Measurements from ENCODE around the gene ERFL. TPM values are rescaled to one million over a fixed set of nuclear protein-coding genes. Genes with fewer than 3 reads are reported as not detected.

Gene ERFL
- total RNA-seq, 2 experiments from 2014 or later, result 7.7 to 8.9 TPM

GRCh38 chr19:41955521-41955920 lies 27.3 kb upstream of the ERFL start:
- Histone ChIP-seq H3K27me3 (ENCODE audit: control insufficient read depth in 1 of 2, insufficient read depth in 2 of 2, low read length in 2 of 2) (no peaks in the 10 kb centered on the region), H3K9me3 (ENCODE audit: control insufficient read depth in 1 of 2, insufficient read depth in 1 of 2, low read length in 2 of 2) (no peaks in the 10 kb centered on the region), H3K4me1 (ENCODE audit: insufficient read depth, low read length) (peaks cover 33% of the 10 kb centered on the region), H3K36me3 (ENCODE audit: insufficient read depth, low read length) (peaks cover 11% of the 10 kb centered on the region), H3K4me3 (ENCODE audit: low read length) (no peak overlapping the region), H3K27ac (ENCODE audit: low read depth in 1 of 2, low read length in 2 of 2) (no peak overlapping the region)
- ATAC-seq (ENCODE audit: poor library complexity) (no peak), DNase-seq (no peak)
- Mint-ChIP-seq H3K27ac (no peak overlapping the region), H3K4me1 (ENCODE audit: low read depth) (peaks cover 29% of the 10 kb centered on the region), H3K27me3 (no peaks in the 10 kb centered on the region), H3K36me3 (ENCODE audit: low read depth) (peaks cover 13% of the 10 kb centered on the region), H3K9me3 (no peaks in the 10 kb centered on the region), H3K4me3 (no peak overlapping the region)
- CTCF ChIA-PET, result interaction anchor here (1.5 kb wide), 1 partner anchor 83 kb away, joined by 5 read pairs; no protein-coding TSS in a partner anchor
- intact Hi-C loops (cut with DNase I, micrococcal nuclease), result no loop called here
- TF ChIP-seq, protein P1, sequence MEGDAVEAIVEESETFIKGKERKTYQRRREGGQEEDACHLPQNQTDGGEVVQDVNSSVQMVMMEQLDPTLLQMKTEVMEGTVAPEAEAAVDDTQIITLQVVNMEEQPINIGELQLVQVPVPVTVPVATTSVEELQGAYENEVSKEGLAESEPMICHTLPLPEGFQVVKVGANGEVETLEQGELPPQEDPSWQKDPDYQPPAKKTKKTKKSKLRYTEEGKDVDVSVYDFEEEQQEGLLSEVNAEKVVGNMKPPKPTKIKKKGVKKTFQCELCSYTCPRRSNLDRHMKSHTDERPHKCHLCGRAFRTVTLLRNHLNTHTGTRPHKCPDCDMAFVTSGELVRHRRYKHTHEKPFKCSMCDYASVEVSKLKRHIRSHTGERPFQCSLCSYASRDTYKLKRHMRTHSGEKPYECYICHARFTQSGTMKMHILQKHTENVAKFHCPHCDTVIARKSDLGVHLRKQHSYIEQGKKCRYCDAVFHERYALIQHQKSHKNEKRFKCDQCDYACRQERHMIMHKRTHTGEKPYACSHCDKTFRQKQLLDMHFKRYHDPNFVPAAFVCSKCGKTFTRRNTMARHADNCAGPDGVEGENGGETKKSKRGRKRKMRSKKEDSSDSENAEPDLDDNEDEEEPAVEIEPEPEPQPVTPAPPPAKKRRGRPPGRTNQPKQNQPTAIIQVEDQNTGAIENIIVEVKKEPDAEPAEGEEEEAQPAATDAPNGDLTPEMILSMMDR (IDR thresholded peaks at IDR 0.05), result no peak
- POLR2A ChIA-PET, result no interaction called here

DNA sequence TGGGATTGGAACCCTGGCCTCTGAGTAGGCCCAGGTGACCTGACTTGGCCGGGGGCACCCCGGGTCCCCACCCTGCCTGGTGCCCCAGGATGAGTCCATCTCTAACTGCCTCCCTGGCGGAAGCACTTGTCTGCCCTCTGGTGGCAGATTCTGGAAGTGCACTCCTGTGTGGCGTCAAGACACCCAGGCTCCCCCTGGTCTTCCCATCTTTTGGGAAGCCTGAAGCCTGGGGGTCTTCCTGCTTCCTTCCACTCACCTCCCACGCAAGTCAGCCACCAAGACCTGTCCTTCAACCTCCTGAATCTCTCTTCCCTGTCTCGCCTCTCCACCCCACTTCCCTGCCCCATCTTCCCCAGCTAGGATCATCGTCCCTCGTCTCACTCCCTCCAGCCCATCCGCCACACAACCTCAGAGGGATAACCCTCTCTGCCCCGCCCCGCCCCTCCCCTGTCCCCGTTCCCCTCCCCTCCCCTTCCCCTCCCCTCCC lies 23.5 kb upstream of the ERFL start:
- Histone ChIP-seq H3K27ac (ENCODE audit: low read depth in 1 of 2, low read length in 2 of 2) (no peak overlapping the region), H3K4me1 (ENCODE audit: insufficient read depth, low read length) (peaks cover 15% of the 10 kb centered on the region), H3K4me3 (ENCODE audit: low read length) (no peak overlapping the region), H3K36me3 (ENCODE audit: insufficient read depth, low read length) (peaks cover 11% of the 10 kb centered on the region), H3K27me3 (ENCODE audit: control insufficient read depth in 1 of 2, insufficient read depth in 2 of 2, low read length in 2 of 2) (no peaks in the 10 kb centered on the region), H3K9me3 (ENCODE audit: control insufficient read depth in 1 of 2, insufficient read depth in 1 of 2, low read length in 2 of 2) (no peaks in the 10 kb centered on the region)
- Mint-ChIP-seq H3K4me1 (ENCODE audit: low read depth) (peaks cover 20% of the 10 kb centered on the region), H3K4me3 (peak overlapping the region; percentile 61), H3K27ac (peak overlapping the region; percentile 48), H3K9me3 (no peaks in the 10 kb centered on the region), H3K27me3 (no peaks in the 10 kb centered on the region), H3K36me3 (ENCODE audit: low read depth) (no peaks in the 10 kb centered on the region)
- POLR2A ChIA-PET, result interaction anchor here (0.6 to 2.0 kb wide), 4 partner anchors 77 to 92 kb away, joined by 3 to 6 read pairs (median 4); partner anchors contain the start of gene RPS19
- intact Hi-C loops (cut with DNase I, micrococcal nuclease), result loop anchor here (1.0 to 5.0 kb wide), 5 partner anchors 64 to 159 kb away; no protein-coding TSS in a partner anchor
- TF ChIP-seq, protein P1 (IDR thresholded peaks at IDR 0.05), result peak; percentile 99
- ATAC-seq (ENCODE audit: poor library complexity), result peak; percentile 95
- CTCF ChIA-PET, result interaction anchor here (0.7 to 3.9 kb wide), 9 partner anchors 9 to 157 kb away, joined by 3 to 22 read pairs (median 4); partner anchors contain the start of gene RPS19
- DNase-seq, result peak; percentile 76 to 95 (median 88)

DNA sequence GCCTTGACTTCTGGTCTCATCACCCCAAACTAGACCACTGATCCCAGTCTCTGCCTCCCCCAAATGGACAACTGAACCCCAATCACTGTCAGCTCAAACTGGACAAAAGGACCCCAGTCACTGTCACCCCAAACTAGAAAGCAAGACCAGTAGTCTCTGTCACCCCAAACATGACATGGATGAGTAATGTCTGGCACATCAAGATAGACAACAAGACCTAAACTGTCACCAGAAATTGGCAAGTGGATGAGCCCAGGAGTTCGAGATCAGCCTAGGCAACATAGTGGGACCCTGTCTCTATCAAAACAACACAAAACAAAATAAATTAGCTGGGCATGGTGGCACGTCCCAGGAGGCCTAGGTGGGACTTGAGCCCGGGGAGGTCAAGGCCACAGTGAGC lies 18.8 kb upstream of the ERFL start:
- Mint-ChIP-seq H3K27ac (peak overlapping the region; percentile 94), H3K27me3 (no peaks in the 10 kb centered on the region), H3K4me3 (peak overlapping the region; percentile 31), H3K4me1 (ENCODE audit: low read depth) (peaks cover 50% of the 10 kb centered on the region), H3K9me3 (no peaks in the 10 kb centered on the region), H3K36me3 (ENCODE audit: low read depth) (no peaks in the 10 kb centered on the region)
- ATAC-seq (ENCODE audit: poor library complexity) (no peak), DNase-seq (no peak)
- intact Hi-C loops (cut with DNase I, micrococcal nuclease), result loop anchor here in 1 of 2 experiments (5.0 kb wide), 1 partner anchor 60 kb away; no protein-coding TSS in a partner anchor
- CTCF ChIA-PET, result interaction anchor here (0.9 to 3.0 kb wide), 3 partner anchors 13 to 87 kb away, joined by 3 to 17 read pairs (median 5); partner anchors contain the start of gene RPS19
- Histone ChIP-seq H3K4me3 (ENCODE audit: low read length) (no peak overlapping the region), H3K27me3 (ENCODE audit: control insufficient read depth in 1 of 2, insufficient read depth in 2 of 2, low read length in 2 of 2) (no peaks in the 10 kb centered on the region), H3K4me1 (ENCODE audit: insufficient read depth, low read length) (peaks cover 45% of the 10 kb centered on the region), H3K36me3 (ENCODE audit: insufficient read depth, low read length) (no peaks in the 10 kb centered on the region), H3K27ac (ENCODE audit: low read depth in 1 of 2, low read length in 2 of 2) (no peak overlapping the region), H3K9me3 (ENCODE audit: control insufficient read depth in 1 of 2, insufficient read depth in 1 of 2, low read length in 2 of 2) (no peaks in the 10 kb centered on the region)
- TF ChIP-seq, protein P1 (IDR thresholded peaks at IDR 0.05), result no peak
- POLR2A ChIA-PET, result interaction anchor here (0.6 to 4.3 kb wide), 6 partner anchors 11 to 87 kb away, joined by 3 to 34 read pairs (median 12); partner anchors contain the start of genes RABAC1 and RPS19

Measured in CD4-positive, alpha-beta T cell (primary cell).